T-cell (primary cell): ENCODE data around the gene DLGAP1. TPM values are rescaled to one million over a fixed set of nuclear protein-coding genes. Genes with fewer than 3 reads are reported as not detected.
A peak's percentile ranks its signal among the peaks of the same experiment; 100 is the strongest.

Source experiments
- ATAC-seq, 4 experiments: fragments of 200-7000 bp in 3 of 4; fragments of 150-1000 bp in 1 of 4; cut with Tn5 transposase; replicated peaks in 1 of 4; 1 replicate in 3 of 4; 2 replicates in 1 of 4; pipeline ENCODE4 v1.10.0; 2021; ENCODE audit warnings: moderate library complexity in 3 of 4, mild to moderate bottlenecking in 2 of 4, moderate number of reproducible peaks in 1 of 4
- CTCF ChIA-PET, 2 donors: fragments of 300-600 bp; sonication (Branson Sonifier 250); formaldehyde crosslinking; loops; one replicate each; lab custom pipeline; 2022; ENCODE audit warnings: antibody characterized with exemption in 2 of 2; lab: Charles Lee
- POLR2A ChIA-PET, 2 donors: fragments of 300-600 bp; sonication (Branson Sonifier 250); formaldehyde crosslinking; loops; one replicate each; lab custom pipeline; 2022; ENCODE audit warnings: antibody characterized with exemption in 2 of 2; lab: Charles Lee
- DNase-seq, 35 experiments: peaks; one replicate each; pipeline versions ENCODE4 v3.0.0 to v3.0.0-alpha.2; 2013 to 2023
- H3K27ac ChIP-seq: one replicate; pipeline ENCODE4 v1.5.1; 2013; ENCODE audit warnings: low read length
- H3K27me3 ChIP-seq, 2 experiments: replicated peaks in 1 of 2; 1 replicate in 1 of 2; 2 replicates in 1 of 2; pipeline versions ENCODE4 v1.6.1 to v1.7.0; 2013; ENCODE audit warnings: low read length in 1 of 2, mixed read lengths in 1 of 2; ENCODE audit not compliant: control insufficient read depth in 2 of 2, insufficient read depth in 2 of 2; ENCODE audit errors: extremely low read depth in 1 of 2
- H3K36me3 ChIP-seq, 2 donors: 1 replicate in 1 of 2; 2 replicates in 1 of 2; pipeline versions ENCODE4 v1.6.1 to v1.7.0; 2013; ENCODE audit warnings: low read length in 1 of 2; ENCODE audit not compliant: control insufficient read depth in 2 of 2, insufficient read depth in 1 of 2; ENCODE audit errors: extremely low read depth in 1 of 2
- H3K4me1 ChIP-seq, 2 experiments: 1 replicate in 1 of 2; 2 replicates in 1 of 2; pipeline versions ENCODE4 v1.6.1 to v1.7.0; 2013; ENCODE audit warnings: low read length in 2 of 2, mixed read lengths in 1 of 2; ENCODE audit not compliant: insufficient read depth in 2 of 2, control insufficient read depth in 1 of 2; ENCODE audit errors: extremely low read depth in 1 of 2
- H3K4me3 ChIP-seq, 2 donors: 1 replicate in 1 of 2; 2 replicates in 1 of 2; pipeline versions ENCODE4 v1.5.1 to v1.7.0; 2013; ENCODE audit warnings: mild to moderate bottlenecking in 2 of 2, low read length in 1 of 2, moderate library complexity in 1 of 2; ENCODE audit not compliant: control insufficient read depth in 1 of 2; ENCODE audit errors: extremely low read depth in 1 of 2
- H3K9me3 ChIP-seq: 2 replicates; pipeline ENCODE4 v1.7.0; 2013
- H3K27ac Mint-ChIP-seq, 2 donors: one replicate each; pipeline ENCODE4 v1.8.0; 2020 to 2021; ENCODE audit warnings: mild to moderate bottlenecking in 2 of 2, mixed read lengths in 2 of 2
- H3K27me3 Mint-ChIP-seq, 2 donors: one replicate each; pipeline ENCODE4 v1.8.0; 2021 to 2022; ENCODE audit warnings: mixed read lengths in 2 of 2
- H3K36me3 Mint-ChIP-seq: one replicate; pipeline ENCODE4 v1.8.0; 2021; ENCODE audit warnings: mixed read lengths
- H3K4me1 Mint-ChIP-seq, 3 donors: one replicate each; pipeline ENCODE4 v1.8.0; 2020 to 2022; ENCODE audit warnings: mixed read lengths in 3 of 3, mild to moderate bottlenecking in 1 of 3
- H3K4me3 Mint-ChIP-seq, 3 donors: one replicate each; pipeline ENCODE4 v1.8.0; 2020 to 2022; ENCODE audit warnings: mild to moderate bottlenecking in 3 of 3, mixed read lengths in 3 of 3, moderate library complexity in 3 of 3
- H3K9me3 Mint-ChIP-seq, 3 donors: one replicate each; pipeline ENCODE4 v1.8.0; 2020 to 2022; ENCODE audit warnings: mixed read lengths in 3 of 3
- WGBS: methylation state at CpG from one replicate; pipeline ENCODE4 v1.1.5; 2013; ENCODE audit warnings: missing lambda C conversion rate; ENCODE audit not compliant: insufficient coverage; 5-methylcytosine and 5-hydroxymethylcytosine counted together
- total RNA-seq, 35 experiments: library from RNA in 6 of 35; stranded (reverse) in 6 of 35; fragments of 120-200 nt in 1 of 35; gene quantifications; one replicate each; pipeline versions ENCODE4 v1.2.1 to v1.2.4 and lab custom pipeline; 2013 to 2026

The DLGAP1 gene
- total RNA-seq, 5 donors from 2014 or later (not counting 1 experiment from before 2014, with no cell fraction given): 0.25 to 1.8 (median 0.26) TPM

- no peaks in the 10 kb centered on the region for H3K36me3 ChIP-seq
- peaks cover 0 to 7% of the 10 kb centered on the region in 2 experiments for H3K27me3 ChIP-seq
- Mint-ChIP-seq H3K27me3 (peaks cover 14 to 15% of the 10 kb centered on the region in 2 donors), H3K27ac (no peak overlapping the region), H3K9me3 (no peaks in the 10 kb centered on the region), H3K4me3 (no peak overlapping the region), H3K4me1 (no peaks in the 10 kb centered on the region), H3K36me3 (no peaks in the 10 kb centered on the region)
- POLR2A ChIA-PET: no interaction called here
- H3K27ac ChIP-seq: no peak overlapping the region
- DNase-seq (no peak), ATAC-seq (no peak)
- WGBS: 49% methylated on average over 3 of the region's 7 CpGs
- H3K9me3 ChIP-seq: no peaks in the 10 kb centered on the region
- no peaks in the 10 kb centered on the region for H3K4me1 ChIP-seq
- H3K4me3 ChIP-seq: no peak overlapping the region
- CTCF ChIA-PET: no interaction called here
Observed at GRCh38 chr18:4119127-4119648, 335.9 kb downstream of the DLGAP1 start.

GRCh38 chr18:4108016-4108415, 347.1 kb downstream of the DLGAP1 start:
- Histone ChIP-seq H3K27me3 (no peaks in the 10 kb centered on the region), H3K4me1 (no peaks in the 10 kb centered on the region), H3K4me3 (no peak overlapping the region), H3K36me3 (no peaks in the 10 kb centered on the region), H3K9me3 (no peaks in the 10 kb centered on the region), H3K27ac (no peak overlapping the region)
- ChIA-PET POLR2A (no interaction called here), CTCF (interaction anchor here (1.0 to 2.4 kb wide), 5 partner anchors 7 to 951 kb away, joined by 3 to 22 read pairs (median 4); no protein-coding TSS in a partner anchor)
- H3K27ac Mint-ChIP-seq: no peak overlapping the region
- H3K4me1 Mint-ChIP-seq: peaks cover 0 to 2% (median 0%) of the 10 kb centered on the region in 3 donors
- ATAC-seq (no peak), DNase-seq (no peak)
- H3K9me3 Mint-ChIP-seq: no peaks in the 10 kb centered on the region
- no peak overlapping the region for H3K4me3 Mint-ChIP-seq
- H3K27me3 Mint-ChIP-seq: peaks cover 3 to 4% of the 10 kb centered on the region in 2 donors
- no peaks in the 10 kb centered on the region for H3K36me3 Mint-ChIP-seq
- WGBS: no CpG with 5 or more reads among the region's 1 CpG

GRCh38 chr18:4107049-4107467, 348.0 kb downstream of the DLGAP1 start:
- H3K27ac ChIP-seq: no peak overlapping the region
- POLR2A ChIA-PET: no interaction called here
- H3K27ac Mint-ChIP-seq: no peak overlapping the region
- no peaks in the 10 kb centered on the region for H3K36me3 ChIP-seq
- no peaks in the 10 kb centered on the region for H3K9me3 Mint-ChIP-seq
- H3K27me3 Mint-ChIP-seq: peaks cover 3 to 4% of the 10 kb centered on the region in 2 donors
- H3K4me1 Mint-ChIP-seq: peaks cover 0 to 2% (median 0%) of the 10 kb centered on the region in 3 donors
- DNase-seq: no peak
- no peak overlapping the region for H3K4me3 ChIP-seq
- H3K27me3 ChIP-seq: no peaks in the 10 kb centered on the region
- 75% methylated on average over 7 of the region's 12 CpGs for WGBS
- no peaks in the 10 kb centered on the region for H3K4me1 ChIP-seq
- no peak for ATAC-seq
- no peaks in the 10 kb centered on the region for H3K36me3 Mint-ChIP-seq
- no peaks in the 10 kb centered on the region for H3K9me3 ChIP-seq
- no peak overlapping the region for H3K4me3 Mint-ChIP-seq
- CTCF ChIA-PET: interaction anchor here (0.9 to 2.4 kb wide), 6 partner anchors 14 to 952 kb away, joined by 3 to 22 read pairs (median 6); no protein-coding TSS in a partner anchor

GRCh38 chr18:4106407-4107033, 348.6 kb downstream of the DLGAP1 start:
- H3K27ac Mint-ChIP-seq: no peak overlapping the region
- H3K9me3 Mint-ChIP-seq: no peaks in the 10 kb centered on the region
- peak in 33 of 35 experiments; percentile 3 to 63 (median 27) for DNase-seq
- H3K4me3 Mint-ChIP-seq: no peak overlapping the region
- CTCF ChIA-PET: interaction anchor here (0.6 to 2.4 kb wide), 12 partner anchors 11 to 1260 kb away, joined by 3 to 22 read pairs (median 7); no protein-coding TSS in a partner anchor
- Histone ChIP-seq H3K4me1 (no peaks in the 10 kb centered on the region), H3K36me3 (no peaks in the 10 kb centered on the region), H3K27ac (no peak overlapping the region), H3K4me3 (no peak overlapping the region), H3K9me3 (no peaks in the 10 kb centered on the region), H3K27me3 (no peaks in the 10 kb centered on the region)
- peak in 2 of 4 experiments; percentile 45 to 61 for ATAC-seq
- H3K36me3 Mint-ChIP-seq: no peaks in the 10 kb centered on the region
- WGBS: 38% methylated on average over 7 of the region's 13 CpGs
- peaks cover 0 to 2% (median 0%) of the 10 kb centered on the region in 3 donors for H3K4me1 Mint-ChIP-seq
- POLR2A ChIA-PET: no interaction called here
- peaks cover 3 to 4% of the 10 kb centered on the region in 2 donors for H3K27me3 Mint-ChIP-seq

- no peak overlapping the region for H3K4me3 ChIP-seq
- POLR2A ChIA-PET: no interaction called here
- H3K4me1 Mint-ChIP-seq: peaks cover 0 to 5% (median 2%) of the 10 kb centered on the region in 3 donors
- no peaks in the 10 kb centered on the region for H3K27me3 ChIP-seq
- no peaks in the 10 kb centered on the region for H3K36me3 ChIP-seq
- no peaks in the 10 kb centered on the region for H3K9me3 ChIP-seq
- CTCF ChIA-PET: interaction anchor here in 1 of 2 donors (0.6 kb wide), 1 partner anchor 956 kb away, joined by 3 read pairs; no protein-coding TSS in a partner anchor
- no peak for ATAC-seq
- no peak for DNase-seq
- H3K27ac Mint-ChIP-seq: no peak overlapping the region
- peaks cover 2 to 4% of the 10 kb centered on the region in 2 donors for H3K27me3 Mint-ChIP-seq
- no peak overlapping the region for H3K27ac ChIP-seq
- no peaks in the 10 kb centered on the region for H3K4me1 ChIP-seq
- H3K9me3 Mint-ChIP-seq: no peaks in the 10 kb centered on the region
- H3K36me3 Mint-ChIP-seq: no peaks in the 10 kb centered on the region
- no CpG with 5 or more reads among the region's 1 CpG for WGBS
- H3K4me3 Mint-ChIP-seq: no peak overlapping the region
Observed at GRCh38 chr18:4102901-4103300, 352.2 kb downstream of the DLGAP1 start.

GRCh38 chr18:4101009-4101408, 354.1 kb downstream of the DLGAP1 start:
- H3K36me3 Mint-ChIP-seq: no peaks in the 10 kb centered on the region
- no peak overlapping the region for H3K4me3 ChIP-seq
- no peaks in the 10 kb centered on the region for H3K27me3 ChIP-seq
- H3K4me1 ChIP-seq: no peaks in the 10 kb centered on the region
- ChIA-PET CTCF (interaction anchor here (0.7 to 0.9 kb wide), 2 partner anchors 8 to 10 kb away, joined by 3 read pairs; no protein-coding TSS in a partner anchor), POLR2A (no interaction called here)
- 70% methylated on average over 2 of the region's 5 CpGs for WGBS
- H3K36me3 ChIP-seq: no peaks in the 10 kb centered on the region
- no peak for DNase-seq
- H3K4me3 Mint-ChIP-seq: no peak overlapping the region
- H3K9me3 ChIP-seq: no peaks in the 10 kb centered on the region
- peaks cover 0 to 5% (median 0%) of the 10 kb centered on the region in 3 donors for H3K4me1 Mint-ChIP-seq
- peaks cover 3 to 14% of the 10 kb centered on the region in 2 donors for H3K27me3 Mint-ChIP-seq
- ATAC-seq: no peak
- H3K9me3 Mint-ChIP-seq: no peaks in the 10 kb centered on the region
- no peak overlapping the region for H3K27ac ChIP-seq
- H3K27ac Mint-ChIP-seq: no peak overlapping the region
